NCI-H2029 treated with DMSO at 0.1 percent for 48 hours (cell line): ENCODE data around the gene PTPDC1.

Experiments
- DNase-seq: peaks from one replicate; lab custom pipeline; 2025; lab: John Stamatoyannopoulos, UW

PTPDC1 gene

GRCh38 chr9:94140791-94141790, 56.8 kb downstream of the PTPDC1 start:
- DNase-seq: no peak

DNA sequence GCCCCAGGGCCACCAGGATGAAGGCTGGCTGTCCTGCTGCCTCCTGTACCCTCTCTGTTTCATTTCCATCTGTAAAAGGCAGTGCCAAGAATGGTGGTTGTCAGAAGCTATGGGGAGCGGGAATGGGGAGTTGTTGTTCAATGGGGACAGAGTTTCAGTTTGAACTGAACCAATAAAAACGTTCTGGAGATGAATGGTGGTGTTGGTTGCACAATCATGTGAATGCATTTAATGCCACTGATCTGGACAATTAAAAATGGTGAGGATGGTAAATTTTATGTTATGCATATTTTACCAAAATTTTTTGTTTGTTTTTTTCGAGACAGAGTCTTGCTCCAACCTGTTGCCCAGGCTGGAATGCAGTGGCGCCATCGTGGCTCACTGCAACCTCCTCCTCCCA, 58.1 kb downstream of the PTPDC1 start:
- no peak for DNase-seq

DNA sequence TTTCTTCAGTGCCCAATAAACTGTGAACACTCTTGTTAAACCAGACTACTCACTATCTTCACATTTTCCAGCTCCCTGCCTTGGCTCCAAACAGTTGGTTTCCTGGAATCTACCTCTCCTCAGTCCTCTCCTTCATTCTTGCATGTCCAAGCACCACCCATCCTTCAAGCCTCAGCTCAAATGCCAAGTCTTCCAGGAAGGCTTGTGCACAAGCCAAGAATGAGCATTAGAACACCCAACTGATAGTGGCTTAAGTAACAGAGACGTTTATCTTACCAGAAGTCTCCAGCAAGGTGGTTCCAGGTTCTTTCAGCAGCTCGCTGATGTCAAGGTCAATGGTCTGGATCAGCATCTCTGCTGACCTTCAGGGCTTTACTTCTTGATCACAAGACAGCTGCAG, 60.1 kb downstream of the PTPDC1 start:
- no peak for DNase-seq

- no peak for DNase-seq
These were observed 61.4 kb downstream of the PTPDC1 start for GRCh38 chr9:94145640-94146039.

GRCh38 chr9:94147776-94148175, 63.5 kb downstream of the PTPDC1 start:
- DNase-seq: no peak

- no peak for DNase-seq
These were observed 64.2 kb downstream of the PTPDC1 start for GRCh38 chr9:94148419-94148818.

DNA sequence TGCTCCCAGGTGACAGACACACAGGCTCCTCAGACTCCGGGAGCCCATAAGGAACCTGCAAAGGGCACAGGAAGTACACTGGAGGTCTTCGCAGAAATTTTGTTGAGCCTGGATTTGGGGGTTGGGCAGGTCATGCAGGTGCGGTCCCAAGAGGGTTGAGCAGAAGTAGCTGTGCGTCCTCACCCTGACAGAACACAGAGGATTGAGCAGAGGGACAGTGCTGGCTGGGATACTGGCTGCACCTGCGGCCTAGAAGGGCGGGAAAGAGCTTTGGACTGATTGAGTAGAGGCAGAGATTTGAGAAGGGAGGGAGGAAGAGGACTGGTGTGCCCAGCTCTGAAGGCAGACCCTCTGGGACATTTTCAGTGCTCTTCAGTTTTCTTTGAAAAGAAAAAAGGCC, 65.4 kb downstream of the PTPDC1 start:
- no peak for DNase-seq

DNA sequence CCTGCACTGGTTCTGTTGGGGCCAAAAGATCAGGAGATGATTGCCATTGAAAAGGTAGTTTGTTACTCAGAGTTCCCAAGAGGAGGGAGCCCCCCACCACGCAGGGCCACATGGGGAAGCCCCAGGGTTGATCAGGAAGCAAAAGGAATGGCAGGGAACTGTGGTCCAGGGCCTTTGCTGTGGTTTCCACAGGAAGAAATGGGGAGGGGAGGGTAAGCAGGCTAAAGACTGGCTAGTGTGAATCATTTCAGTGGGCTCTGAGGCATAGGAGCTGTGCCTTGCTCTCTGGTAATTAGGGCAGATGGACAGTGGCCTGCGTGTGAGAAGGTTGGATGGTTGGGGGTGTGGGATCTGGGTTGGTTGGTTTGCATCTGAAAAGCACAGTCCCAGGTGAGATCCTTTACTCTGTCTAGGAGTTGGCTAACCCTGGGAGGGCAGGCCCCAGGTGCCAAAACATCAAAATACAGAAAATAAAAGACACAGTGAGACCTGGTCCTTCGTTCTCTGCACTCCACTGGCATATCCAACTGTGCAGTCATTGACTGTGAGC, 66.1 kb downstream of the PTPDC1 start:
- no peak for DNase-seq

DNA sequence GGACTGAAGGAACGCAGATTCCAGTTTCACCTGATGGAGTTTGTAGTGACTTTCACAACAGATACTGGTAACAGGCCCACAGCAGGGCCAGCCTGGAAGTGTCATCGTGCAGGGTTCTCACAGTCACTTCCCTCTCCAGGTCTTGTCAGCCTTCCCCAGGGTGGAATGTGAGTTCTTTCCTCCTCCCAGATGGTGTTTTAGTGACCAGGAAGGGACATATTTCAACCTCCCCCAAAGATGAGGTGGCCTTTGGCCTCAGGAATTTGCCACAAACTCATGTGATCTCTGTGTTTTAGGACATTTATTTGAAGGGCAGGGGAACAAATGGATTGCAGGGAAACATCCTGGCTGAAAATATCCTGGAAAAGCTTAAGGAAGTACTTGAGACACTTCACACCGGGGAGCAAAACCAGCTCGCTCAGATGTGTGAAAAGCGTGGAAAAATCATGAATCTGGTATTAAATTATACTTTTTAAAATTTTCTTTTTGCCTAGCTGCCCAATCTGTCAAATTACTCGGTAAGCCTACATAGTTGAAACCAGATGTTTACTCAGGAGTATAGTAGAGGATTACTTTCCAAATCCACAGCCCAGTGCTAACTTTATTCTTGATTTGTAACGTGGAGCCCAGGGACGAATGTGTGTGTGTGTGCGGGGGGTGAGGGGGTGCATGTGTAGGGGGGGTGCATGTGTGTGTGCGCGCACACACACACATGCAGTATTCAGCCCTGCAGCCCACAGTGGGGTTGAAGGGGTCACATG, 66.8 kb downstream of the PTPDC1 start:
- DNase-seq: no peak

DNA sequence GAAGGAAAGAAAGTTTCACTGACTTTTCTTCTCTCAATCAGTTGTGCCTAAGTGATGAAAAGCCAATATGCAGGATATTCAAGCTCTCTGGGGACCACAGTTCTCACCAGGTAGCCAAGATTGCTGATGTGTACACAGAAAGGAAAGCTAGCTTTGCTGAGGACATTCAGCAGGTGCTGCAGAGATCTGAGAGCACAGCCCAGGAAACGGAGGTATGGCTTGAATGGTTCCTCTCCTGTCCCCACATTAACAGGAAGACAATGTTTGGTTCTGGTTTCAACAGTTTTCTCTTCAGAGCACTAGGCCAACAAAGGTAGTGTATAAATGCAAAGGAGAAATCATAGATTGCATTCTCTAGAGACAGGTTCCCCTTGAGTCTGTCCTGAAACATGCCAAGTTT, 69.6 kb downstream of the PTPDC1 start:
- no peak for DNase-seq

DNA sequence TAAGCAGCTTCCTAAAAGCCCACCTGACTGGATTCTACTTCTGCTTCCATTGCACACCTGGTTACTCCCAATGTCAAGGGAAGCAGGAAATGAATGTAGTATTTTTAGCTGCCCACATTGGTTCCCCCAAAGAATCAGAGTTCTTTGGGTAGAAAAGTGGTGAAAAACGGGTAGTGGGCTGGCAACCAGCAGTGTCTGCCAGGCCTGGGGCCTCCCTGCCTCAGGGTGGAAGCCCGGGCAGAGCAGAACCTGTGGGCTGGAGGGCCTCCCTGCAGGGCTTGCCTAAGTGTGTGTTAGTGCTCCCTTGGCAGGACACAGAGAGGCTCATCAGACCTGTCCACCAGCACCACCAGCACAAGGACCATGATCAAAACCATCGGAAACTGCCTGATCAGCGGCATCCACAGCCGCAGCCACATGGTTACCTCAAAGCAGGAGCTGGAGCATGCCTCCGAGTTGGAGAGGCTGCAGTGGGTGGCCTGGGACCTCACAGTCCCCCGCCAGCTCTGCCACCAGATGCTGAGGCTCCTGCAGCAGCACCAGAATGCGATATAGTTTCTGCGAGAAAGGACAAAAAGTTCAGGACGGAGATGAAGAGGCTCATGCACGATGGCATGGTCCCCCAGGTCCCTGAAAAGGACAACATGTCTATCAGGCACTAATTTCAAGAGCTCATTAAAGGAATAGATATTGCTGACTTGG, 72.2 kb downstream of the PTPDC1 start:
- DNase-seq: no peak

DNA sequence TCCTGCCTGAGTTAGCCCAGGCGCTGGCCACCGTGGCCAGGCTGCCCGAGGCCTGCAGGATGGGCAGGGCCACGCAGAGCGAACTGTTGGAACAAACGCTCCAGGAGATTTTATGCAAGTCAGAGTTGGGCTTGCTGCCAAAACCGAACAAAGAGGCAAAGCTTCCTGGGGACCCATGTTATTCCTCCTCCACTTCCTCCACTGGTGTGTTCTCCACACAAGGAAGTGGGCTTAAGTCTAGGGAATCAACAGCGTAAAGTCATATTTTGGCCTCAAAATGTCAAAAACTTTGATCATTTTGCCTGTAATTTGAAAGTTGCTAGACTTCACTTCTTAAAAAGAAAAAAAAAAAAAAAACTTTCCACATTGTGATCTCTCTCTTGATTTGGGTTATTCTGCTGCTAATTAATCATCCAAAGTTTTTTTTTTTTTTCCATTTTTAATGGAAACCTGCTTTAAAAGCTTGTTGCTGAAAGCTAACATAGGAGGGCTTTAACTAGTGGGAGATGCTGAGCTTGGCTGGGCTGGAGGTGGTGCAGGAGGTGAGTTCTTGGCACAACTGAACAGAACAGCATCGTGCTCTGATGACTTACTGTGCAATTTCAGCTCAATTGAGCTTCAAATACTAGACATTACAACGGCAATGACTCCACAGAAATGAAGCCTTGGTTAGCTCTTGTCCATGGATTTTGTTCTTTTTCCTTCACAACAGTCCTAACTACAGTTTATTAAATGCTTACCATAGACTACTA, 73.0 kb downstream of the PTPDC1 start:
- DNase-seq: peak; percentile 34
